HG02642 (cell line): Measurements from ENCODE around the gene NHLH1.
"Not testable (repeated sequence)": the region's sequence is repeated elsewhere in the genome, so short reads cannot be mapped to it uniquely, and the experiment has no call there.

Source experiments
- ATAC-seq: cut with Tn5 transposase; IDR thresholded peaks from one replicate; pipeline ENCODE4 v1.9.1; 2021; ENCODE audit warnings: mild to moderate bottlenecking; ENCODE audit not compliant: unreplicated experiment, poor library complexity

The NHLH1 gene

DNA sequence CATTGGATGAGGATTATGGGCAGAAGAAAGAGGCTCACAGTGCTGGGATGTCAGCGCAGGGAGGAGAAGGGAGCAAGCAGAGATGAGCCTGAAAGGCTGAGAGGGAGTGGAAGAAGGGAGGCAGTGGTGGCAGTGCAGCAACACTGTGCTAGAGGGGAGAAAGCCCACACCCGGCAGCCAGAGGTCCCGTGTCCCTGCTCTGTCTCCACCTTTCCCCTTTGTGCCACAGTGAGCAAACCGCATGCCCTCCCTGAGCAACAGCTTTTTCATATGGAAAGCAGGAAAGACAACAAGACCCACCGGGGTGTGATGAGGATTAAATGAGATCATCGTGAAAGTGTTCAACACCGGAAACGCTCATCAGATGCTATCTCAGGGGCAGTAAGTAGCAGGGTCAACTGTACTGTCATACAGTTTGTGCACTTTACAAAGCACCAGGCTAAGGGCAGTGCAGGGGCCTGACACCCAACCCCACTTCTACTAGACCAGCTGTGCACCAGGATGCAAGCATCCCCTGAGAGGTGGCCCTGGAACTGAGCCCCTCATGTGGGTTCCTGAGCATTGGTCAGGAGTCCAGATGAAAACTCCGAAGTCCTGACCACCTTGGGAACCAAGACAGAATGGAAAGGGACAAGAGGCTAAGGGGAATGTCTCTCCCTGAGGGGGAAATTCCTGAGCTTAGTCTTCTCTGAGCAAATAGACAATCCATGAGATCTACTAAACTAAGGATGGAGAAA, 9.1 kb downstream of the NHLH1 start:
- no peak for ATAC-seq

DNA sequence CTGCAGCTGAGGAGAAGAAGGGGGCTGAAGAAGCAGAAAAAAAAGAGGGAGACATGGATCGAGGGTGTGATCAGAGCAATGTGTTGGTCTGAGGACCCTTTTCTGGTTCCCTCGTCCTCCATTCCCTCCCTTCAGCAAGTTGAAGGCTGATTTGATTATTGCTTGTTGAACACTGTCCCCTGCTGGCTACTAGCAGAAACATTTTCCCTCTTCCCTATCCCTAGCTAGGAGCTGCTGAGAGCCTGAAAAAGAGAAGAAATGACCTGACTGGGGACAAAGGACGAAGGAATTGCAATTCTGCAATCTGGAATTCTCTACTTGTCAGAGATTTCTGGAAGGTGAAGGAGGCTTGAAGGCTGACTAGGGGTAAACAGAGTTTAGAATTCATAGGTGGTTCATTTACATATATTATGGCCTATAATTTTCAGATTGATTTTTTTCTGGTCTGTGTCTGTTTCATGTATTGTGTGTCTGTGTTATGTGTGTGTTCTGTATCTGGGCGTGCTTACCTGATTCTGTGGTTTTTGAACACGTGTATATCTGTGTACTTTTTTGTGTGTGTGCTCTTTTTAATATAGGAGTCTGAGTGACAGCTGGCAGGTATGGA, 9.8 kb downstream of the NHLH1 start:
- ATAC-seq = peak; percentile 65

DNA sequence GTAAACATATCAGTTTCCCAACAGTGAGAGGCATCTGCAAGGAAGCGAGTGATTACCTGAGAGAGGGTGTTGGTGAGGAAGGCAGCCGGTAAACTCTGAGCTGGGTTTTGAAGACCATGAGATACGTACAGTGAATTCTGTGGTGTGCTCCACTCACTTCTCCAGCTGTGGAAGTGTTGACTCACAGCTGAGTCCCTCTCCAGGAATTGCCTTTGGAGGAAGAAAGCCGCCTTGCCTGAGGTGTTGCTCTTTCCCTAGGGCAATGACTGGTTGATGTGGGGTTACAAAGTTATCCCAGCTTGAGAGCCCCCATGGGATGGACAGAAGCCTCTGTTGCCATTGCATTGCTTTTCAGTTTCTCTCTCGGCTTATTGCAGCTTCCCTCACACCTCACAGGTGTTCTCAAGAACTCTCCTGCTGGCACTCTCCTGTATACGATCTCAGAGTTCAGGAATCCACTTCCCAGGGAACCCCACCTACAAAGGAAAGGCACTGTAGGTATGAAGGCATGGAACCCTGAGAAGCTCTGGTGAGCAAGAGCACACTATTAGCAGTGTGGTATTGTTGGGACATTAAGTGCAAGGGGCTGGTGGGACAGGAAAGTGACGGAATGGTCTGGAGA, 10.8 kb downstream of the NHLH1 start:
- ATAC-seq = no peak

DNA sequence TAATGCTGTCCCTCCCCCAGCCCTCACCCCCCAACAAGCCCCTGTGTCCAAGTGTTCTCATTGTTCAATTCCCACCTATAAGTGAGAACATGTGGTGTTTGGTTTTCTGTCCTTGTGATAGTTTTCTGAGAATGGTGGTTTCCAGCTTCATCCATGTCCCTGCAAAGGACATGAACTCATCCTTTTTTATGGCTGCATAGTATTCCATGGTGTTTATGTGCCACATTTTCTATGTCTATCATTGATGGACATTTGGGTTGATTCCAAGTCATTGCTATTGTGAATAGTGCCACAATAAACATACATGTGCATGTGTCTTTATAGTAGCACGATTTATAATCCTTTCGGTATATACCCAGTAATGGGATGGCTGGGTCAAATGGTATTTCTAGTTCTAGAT, 17.9 kb downstream of the NHLH1 start:
- ATAC-seq = not testable (repeated sequence)

DNA sequence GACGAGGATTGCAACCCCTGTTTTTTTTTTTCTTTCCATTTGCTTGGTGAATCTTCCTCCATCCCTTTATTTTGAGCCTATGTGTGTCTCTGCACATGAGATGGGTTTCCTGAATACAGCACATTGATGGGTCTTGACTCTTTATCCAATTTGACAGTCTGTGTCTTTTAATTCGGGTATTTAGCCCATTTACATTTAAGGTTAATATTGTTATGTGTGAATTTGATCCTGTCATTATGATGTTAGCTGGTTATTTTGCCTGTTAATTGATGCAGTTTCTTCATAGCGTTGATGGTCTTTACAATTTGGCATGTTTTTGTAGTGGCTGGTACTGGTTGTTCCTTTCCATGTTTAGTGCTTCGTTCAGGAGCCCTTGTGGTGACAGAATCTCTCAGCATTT, 21.5 kb downstream of the NHLH1 start:
- not testable (repeated sequence) for ATAC-seq

DNA sequence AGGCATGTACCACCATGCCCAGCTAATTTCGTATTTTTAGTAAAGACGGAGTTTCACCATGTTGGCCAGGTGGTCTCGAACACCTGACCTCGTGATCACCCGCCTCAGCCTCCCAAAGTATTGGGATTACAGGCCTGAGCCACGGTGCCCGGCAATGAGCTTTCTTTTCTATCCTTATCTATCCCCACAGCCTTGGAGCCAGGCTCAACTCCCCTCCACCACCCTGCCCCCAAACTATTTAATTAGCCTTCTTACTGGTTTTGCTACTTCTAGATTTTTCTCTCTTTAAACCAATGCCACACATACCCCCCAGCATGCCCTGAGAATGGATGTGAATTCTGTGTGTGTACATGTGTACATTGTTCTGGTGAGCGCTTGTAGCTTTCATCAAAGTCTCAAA, 27.8 kb downstream of the NHLH1 start:
- no peak for ATAC-seq

DNA sequence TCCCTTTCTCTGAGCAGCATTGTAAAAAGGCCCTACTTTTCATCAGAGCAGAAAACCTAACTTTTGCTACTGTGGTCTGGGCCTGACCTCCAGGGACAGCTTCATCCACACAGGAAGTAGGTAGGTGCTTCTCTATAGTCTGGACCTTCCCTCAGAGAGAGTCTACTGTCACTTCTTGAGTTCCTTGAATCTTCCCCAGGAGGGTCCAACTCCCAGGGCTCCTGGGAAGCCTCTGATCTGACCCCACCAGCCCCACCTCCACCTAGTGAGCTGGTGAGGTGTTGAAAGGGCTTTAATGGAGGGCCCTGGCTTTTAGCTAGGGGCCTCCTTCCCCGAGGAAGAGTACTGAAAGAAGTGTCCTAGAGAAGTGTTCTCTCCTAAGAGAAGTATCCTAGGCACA, 30.8 kb downstream of the NHLH1 start:
- no peak for ATAC-seq

DNA sequence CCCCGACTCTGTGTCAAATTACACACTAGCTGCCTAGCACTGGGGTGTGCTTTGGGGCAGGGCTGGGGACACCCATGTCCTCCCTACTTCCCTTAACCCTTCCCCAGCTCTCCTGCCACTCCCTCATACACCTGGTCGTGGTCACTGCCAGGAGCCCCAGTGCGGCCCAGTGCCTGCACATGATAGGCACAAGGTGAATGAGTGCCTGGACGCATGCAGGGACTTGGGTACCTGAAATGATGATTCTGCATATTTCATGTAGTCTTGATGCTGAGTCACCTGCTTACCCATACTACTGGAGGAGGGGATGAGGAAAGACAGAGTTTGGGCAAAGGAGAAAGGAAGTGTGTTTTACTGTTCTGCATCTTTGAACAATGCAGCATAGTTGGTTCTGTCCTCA, 32.0 kb downstream of the NHLH1 start:
- no peak for ATAC-seq

DNA sequence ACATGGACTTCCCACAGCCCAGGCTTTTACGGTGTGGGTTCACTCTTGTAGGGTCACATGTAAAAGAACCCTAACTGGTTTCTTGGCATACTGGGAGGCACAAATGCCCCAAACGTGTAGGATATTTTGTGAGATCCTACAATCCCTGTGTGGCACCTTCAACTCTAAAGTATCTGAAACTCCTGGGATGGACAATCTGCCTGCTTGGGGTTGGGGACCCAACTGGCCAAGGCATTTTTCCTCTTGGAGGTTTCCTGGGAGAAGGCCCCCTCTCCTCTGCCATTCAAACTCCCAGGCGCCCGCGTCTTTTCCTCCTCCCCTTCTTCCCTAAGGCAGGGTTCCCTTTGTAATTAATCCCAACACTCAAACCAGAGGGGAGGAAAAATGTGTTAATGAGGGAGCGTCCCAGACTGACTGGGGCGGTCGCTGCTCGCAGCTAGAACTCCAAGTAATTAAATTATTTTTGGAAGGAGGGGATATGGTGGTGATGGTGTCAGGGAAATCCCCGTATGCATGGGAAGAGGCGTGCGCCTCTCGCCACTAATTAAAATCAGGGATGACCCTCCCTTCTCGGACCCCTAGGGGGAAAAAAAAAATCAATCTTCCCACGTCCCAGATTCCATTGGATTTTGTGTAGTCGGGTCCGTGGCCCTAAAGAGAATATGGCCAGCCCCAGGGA, 32.8 kb downstream of the NHLH1 start:
- ATAC-seq = no peak

DNA sequence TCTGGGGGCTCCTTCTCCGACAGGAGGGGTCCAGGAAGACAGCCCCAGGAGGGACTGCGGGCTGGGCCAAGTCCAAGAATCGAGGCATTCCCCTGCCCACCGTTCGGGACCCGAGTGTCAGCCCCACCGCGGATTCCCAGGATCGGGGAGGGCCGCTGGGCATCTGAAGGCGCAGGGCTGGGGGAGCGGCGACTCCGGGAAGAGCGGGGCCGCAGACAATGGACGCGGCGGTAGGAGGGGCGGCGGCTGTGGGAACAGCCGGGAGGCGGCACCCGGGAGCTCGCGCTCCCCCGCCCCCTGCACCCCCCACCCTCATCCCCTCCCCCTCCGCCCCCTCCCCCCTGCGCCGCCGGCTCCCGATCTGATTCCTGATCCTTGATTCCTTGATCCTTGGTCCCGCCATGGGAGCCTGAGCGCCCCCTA, 33.4 kb downstream of the NHLH1 start, which contains the start of gene VANGL2:
Gene VANGL2 (plus strand): TSS at position 342 of the 423 bp plus-strand sequence. CDS start 15,274 bp downstream, outside the sequence.
- ATAC-seq = no peak

DNA sequence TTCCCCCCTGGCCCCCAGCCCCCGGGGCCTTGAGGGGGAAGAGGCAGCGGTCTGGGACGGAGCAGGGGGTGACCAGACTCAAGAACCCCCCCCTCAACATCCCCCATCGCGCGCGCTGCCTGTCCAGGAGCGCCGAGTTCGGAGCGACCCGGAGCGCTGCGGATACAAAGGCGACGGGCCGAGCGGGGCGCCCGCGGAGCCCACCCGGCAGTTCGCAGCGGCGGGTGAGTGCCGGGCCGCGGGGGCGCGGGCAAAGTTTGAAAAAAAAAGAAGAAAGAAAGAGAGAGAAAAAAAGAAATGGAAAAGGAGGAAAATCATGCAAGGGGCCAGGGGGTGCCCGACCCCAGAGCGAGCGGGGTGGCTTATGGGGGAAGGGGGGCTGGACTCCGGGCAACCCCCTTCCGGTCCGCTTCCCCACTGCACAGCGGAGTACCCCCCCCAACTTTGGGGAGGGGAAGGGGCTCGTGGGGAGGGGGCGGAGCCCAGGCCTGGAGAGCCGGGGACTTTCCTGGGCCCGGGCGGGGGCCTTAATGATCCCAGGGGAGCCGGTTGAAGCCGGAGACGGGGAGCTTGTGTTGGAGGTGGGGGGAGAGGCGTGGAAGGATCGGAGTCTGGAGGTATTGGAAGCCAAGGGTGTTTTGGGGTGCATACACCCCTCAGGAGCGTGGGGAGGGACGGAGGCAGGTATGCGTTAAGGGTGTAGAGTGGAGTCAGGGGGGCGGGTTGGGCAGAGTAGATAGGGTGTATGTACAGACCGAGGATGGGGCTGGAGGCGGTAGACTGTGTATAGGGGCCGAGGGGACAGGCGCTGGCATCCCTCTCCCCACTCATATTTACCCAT, 34.0 kb downstream of the NHLH1 start:
- no peak for ATAC-seq

DNA sequence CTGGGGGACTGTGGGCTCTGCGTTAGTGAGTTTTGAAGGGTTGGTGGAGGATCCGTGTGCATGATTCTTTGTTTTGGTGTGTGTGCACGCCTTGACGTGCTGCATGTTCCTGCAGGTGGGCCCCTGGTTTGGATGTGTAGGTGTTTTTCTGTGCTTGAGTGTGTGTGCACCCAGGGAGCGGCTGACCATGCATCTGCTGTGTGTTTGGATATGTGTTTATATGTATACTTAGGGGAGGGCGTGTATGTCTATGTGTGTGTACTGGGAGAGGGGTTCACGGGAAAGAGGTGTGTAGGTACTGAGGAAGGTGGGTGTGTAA, 34.6 kb downstream of the NHLH1 start:
- no peak for ATAC-seq

DNA sequence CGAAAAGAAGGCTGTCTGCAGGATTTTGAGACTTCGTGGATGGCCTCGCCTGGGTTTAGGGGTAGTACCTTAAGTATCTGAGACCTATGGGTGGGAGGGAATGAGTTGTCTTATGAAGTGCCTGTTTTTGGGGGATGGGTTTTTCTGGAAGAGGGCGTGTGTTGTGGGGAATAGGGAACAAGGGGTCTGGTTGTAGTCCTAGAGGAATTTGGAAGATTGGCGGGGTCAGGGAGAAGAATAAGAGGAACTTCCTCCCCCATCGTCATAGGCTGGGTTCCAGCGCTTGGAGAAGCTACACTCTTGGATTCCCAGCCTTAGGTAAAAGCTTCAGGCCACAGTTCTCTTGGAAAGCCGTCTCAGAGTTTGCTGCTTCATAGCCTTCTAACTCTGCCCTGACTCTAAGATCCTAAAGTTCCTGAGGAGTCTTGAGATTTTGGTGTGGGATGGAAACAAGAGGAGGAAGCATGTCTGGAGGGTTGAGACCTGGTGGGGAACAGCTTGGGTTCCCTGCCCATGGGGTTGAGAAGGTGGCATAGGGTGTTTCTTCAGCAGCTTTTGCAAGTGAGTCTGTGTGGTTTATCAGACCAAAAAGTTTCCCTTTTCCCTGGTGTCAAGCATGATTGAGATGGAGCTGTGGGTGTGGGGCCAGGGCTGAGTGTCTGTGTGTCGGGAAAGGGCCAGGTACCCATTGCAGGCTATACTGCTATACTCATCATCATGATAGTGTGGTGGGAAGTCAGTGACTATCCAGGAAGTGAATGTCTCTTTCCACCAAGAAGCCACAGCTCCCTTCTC, 35.3 kb downstream of the NHLH1 start:
- ATAC-seq = no peak

DNA sequence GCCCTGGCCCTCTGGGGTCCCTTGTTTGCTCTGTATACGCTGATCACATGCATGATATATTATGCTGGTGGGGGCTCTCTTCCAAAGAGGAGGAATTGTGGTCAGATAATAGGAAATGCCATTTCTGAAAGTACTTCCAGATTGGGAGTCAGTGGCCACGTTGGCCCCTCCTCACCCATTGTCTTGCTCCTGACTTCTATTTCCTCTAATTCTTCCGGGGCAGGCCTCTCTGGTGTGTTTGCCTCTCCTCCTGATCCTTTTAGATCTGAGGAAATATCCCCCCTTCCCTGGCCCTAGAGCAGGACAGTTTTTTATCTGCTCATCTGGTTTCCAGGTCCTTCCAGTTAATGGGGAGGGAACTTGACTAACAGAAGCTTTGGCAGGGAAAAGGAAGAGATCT, 36.4 kb downstream of the NHLH1 start:
- ATAC-seq = no peak

DNA sequence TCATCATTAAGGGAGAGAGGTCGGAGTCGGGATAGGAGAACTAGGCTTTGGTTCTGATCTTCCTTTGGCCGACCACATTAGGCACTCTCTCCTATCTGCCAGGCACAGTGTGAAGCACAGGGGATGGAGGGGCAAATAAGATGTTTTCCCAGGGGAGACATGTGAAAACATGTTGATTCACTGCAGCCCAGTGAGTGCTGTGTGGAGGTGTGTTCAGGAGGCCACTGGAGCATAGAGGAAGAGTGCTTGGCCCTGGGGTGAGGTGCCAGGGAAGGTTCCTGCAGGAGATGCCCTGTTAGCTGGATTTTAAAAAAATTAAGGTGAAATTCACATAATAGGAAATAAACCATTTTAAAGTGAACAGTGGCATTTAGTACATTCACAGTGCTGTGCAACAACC, 37.2 kb downstream of the NHLH1 start:
- no peak for ATAC-seq

DNA sequence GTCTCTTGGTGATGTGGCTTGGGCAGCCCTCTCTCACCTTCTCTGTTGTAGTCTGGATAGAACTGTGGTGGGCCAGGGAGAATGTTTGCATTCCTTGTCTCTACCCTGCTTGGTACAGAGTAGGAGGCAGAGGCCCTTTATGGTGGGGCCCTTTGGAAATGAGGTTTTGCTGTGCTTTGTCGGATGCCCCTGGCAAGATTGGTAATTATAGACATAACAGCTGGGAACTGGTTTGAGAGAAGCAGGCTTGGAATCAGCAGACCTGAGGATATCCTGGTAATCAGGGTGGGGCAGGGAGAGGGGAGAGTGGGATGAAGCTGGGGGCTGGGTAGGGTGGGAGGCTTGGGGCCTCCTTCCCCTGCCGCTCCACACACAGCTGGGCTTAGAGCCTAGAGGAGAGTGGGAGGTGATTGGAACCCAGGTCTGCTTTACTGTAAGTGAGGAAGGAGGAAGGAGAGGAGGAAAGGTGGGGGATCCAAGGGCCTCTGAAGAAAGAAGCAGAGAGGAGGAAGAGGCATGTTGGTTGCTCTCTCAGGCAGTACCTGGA, 38.5 kb downstream of the NHLH1 start:
- no peak for ATAC-seq

DNA sequence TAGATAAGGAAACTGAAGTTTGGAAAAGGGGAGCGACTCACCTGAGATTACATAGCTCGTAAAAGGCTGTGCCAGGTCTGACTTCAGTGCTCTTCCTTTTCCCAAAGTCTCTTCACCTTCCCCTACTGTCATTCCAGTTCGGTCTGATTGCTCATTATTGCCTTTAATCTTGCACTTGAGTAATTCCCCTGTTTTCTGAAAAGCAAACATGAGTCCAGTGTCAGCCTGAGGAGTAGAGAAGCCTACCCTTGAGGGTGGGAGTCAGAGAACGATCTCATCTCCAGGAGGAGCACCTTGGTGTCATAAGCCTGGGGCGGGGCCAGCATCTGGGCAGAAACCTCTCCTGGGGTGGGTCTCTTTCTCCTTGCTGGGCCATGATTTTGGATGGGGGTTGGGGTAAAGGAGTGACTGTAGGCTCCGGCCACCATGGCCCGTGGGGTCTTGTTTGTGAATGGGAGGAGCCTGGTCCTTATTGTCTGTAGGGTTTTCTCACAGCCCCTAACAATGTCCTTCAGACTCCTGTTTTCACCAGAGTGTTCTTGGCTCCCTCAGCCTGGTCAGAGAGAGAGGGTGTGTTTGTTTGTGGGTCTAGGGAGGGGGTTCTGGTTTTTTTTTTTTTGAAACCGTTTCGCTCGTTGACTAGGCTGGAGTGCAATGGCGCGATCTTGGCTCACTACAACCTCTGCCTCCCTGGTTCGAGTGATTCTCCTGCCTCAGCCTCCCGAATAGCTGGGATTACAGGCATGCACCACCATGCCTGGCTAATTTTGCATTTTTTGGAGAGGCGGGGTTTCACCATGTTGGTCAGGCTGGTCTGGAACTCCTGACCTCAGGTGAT, 39.5 kb downstream of the NHLH1 start:
- no peak for ATAC-seq
